ENCODE measurements around the gene ZNF581. TPM values are rescaled to one million over a fixed set of nuclear protein-coding genes. Genes with fewer than 3 reads are reported as not detected.

The ZNF581 gene
- total RNA-seq, 1 experiment from 2014 or later, result 37.1 TPM

DNA sequence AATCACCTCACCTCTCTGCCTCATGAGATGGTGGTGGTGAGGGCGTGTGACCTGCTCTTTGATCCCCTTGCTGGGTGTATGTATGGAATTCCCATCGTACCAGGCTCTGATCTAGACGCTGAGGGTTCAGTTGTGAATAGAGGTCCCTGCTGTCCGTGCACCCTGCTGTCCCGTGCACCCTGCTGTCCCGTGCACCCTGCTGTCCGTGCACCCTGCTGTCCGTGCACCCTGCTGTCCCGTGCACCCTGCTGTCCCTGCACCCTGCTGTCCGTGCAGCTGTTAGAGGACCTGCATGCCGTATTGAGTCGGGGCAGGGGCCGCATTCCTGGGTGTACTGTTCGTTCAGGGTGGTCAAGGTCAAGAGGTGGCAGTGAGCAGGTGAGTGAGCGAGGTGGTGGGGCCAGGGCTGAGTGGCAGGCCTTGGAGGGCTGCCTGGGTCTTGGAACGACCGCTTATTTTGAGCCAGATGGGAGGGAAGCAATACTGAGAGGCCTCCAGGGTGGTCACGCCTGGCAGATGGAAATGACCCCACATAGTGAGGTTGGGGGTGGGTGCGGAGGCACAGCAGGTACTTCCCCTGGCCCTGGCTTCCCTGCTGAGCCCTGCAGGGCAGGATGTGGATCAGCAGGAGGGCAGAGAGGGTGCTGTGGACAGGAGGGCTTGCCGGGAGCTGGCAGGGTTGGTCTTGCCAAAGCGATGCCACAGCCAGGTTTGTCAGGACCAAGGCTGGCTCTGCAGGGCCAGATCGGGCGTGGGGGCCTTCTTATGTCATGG, 27.0 kb downstream of the ZNF581 start:
- peaks cover 48% of the 10 kb centered on the region for H3K4me1 ChIP-seq (ENCODE audit: insufficient read depth, low read length, poor library complexity, severe bottlenecking)
- DNase-seq (ENCODE audit: low spot score), result peak; percentile 54
- no TSS peak for BruUV-seq (replicated peaks)
- no peak for TF ChIP-seq EZH2 (IDR thresholded peaks at IDR 0.05; ENCODE audit: borderline replicate concordance, low read depth, low read length, poor library complexity, severe bottlenecking)
- TF ChIP-seq, protein P1, sequence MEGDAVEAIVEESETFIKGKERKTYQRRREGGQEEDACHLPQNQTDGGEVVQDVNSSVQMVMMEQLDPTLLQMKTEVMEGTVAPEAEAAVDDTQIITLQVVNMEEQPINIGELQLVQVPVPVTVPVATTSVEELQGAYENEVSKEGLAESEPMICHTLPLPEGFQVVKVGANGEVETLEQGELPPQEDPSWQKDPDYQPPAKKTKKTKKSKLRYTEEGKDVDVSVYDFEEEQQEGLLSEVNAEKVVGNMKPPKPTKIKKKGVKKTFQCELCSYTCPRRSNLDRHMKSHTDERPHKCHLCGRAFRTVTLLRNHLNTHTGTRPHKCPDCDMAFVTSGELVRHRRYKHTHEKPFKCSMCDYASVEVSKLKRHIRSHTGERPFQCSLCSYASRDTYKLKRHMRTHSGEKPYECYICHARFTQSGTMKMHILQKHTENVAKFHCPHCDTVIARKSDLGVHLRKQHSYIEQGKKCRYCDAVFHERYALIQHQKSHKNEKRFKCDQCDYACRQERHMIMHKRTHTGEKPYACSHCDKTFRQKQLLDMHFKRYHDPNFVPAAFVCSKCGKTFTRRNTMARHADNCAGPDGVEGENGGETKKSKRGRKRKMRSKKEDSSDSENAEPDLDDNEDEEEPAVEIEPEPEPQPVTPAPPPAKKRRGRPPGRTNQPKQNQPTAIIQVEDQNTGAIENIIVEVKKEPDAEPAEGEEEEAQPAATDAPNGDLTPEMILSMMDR (conservative IDR thresholded peaks at IDR 0.05; ENCODE audit: low read depth, low read length), result no peak
- intact Hi-C loops (cut with micrococcal nuclease; ENCODE audit: unreplicated experiment), result loop anchor here (2.0 to 10.0 kb wide), 2 partner anchors 14 to 644 kb away; partner anchors contain the start of gene ZSCAN5A
- no peaks in the 10 kb centered on the region for H3K9me3 ChIP-seq (ENCODE audit: low read depth, low read length, poor library complexity, severe bottlenecking)
- ChIA-PET CTCF (interaction anchor here (1.2 to 2.3 kb wide), 2 partner anchors 16 to 38 kb away, joined by 3 to 7 read pairs; partner anchors contain the start of gene U2AF2), POLR2A (ENCODE audit: low non-redundant PET) (no interaction called here)
- peak overlapping the region; percentile 78 for H3K27ac ChIP-seq (ENCODE audit: low read depth, low read length, poor library complexity, severe bottlenecking)
- no peaks in the 10 kb centered on the region for H3K27me3 ChIP-seq (replicated peaks; ENCODE audit: insufficient read depth, low read depth, low read length, poor library complexity)
- peaks cover 55% of the 10 kb centered on the region for H3K36me3 ChIP-seq (ENCODE audit: insufficient read depth, low read length, poor library complexity, severe bottlenecking)
- H3K4me3 ChIP-seq (ENCODE audit: low read depth, low read length, poor library complexity, severe bottlenecking), result no peak overlapping the region

GRCh38 chr19:55671054-55671378, 27.6 kb downstream of the ZNF581 start:
- intact Hi-C loops (cut with micrococcal nuclease; ENCODE audit: unreplicated experiment), result loop anchor here (2.0 to 10.0 kb wide), 2 partner anchors 14 to 644 kb away; partner anchors contain the start of gene ZSCAN5A
- Histone ChIP-seq H3K9me3 (ENCODE audit: low read depth, low read length, poor library complexity, severe bottlenecking) (no peaks in the 10 kb centered on the region), H3K4me1 (ENCODE audit: insufficient read depth, low read length, poor library complexity, severe bottlenecking) (peaks cover 49% of the 10 kb centered on the region), H3K4me3 (ENCODE audit: low read depth, low read length, poor library complexity, severe bottlenecking) (no peak overlapping the region), H3K36me3 (ENCODE audit: insufficient read depth, low read length, poor library complexity, severe bottlenecking) (peaks cover 52% of the 10 kb centered on the region), H3K27ac (ENCODE audit: low read depth, low read length, poor library complexity, severe bottlenecking) (peak overlapping the region; percentile 78), H3K27me3 (replicated peaks; ENCODE audit: insufficient read depth, low read depth, low read length, poor library complexity) (no peaks in the 10 kb centered on the region)
- BruUV-seq (replicated peaks), result no TSS peak
- DNase-seq (ENCODE audit: low spot score), result no peak
- ChIA-PET CTCF (interaction anchor here (1.0 to 2.3 kb wide), 4 partner anchors 14 to 38 kb away, joined by 3 to 7 read pairs (median 6); partner anchors contain the start of gene U2AF2), POLR2A (ENCODE audit: low non-redundant PET) (no interaction called here)
- TF ChIP-seq EZH2 (IDR thresholded peaks at IDR 0.05; ENCODE audit: borderline replicate concordance, low read depth, low read length, poor library complexity, severe bottlenecking), result no peak
- TF ChIP-seq, protein P1 (conservative IDR thresholded peaks at IDR 0.05; ENCODE audit: low read depth, low read length), result no peak

GRCh38 chr19:55672418-55672817, 29.0 kb downstream of the ZNF581 start:
- H3K4me3 ChIP-seq (ENCODE audit: low read depth, low read length, poor library complexity, severe bottlenecking), result peak overlapping the region; percentile 26
- DNase-seq (ENCODE audit: low spot score), result peak; percentile 83
- no TSS peak for BruUV-seq (replicated peaks)
- TF ChIP-seq EZH2 (IDR thresholded peaks at IDR 0.05; ENCODE audit: borderline replicate concordance, low read depth, low read length, poor library complexity, severe bottlenecking), result no peak
- TF ChIP-seq, protein P1 (conservative IDR thresholded peaks at IDR 0.05; ENCODE audit: low read depth, low read length), result no peak
- POLR2A ChIA-PET (ENCODE audit: low non-redundant PET), result interaction anchor here (0.5 kb wide), 1 partner anchor 1193 kb away, joined by 3 read pairs; no protein-coding TSS in a partner anchor
- peaks cover 60% of the 10 kb centered on the region for H3K4me1 ChIP-seq (ENCODE audit: insufficient read depth, low read length, poor library complexity, severe bottlenecking)
- H3K36me3 ChIP-seq (ENCODE audit: insufficient read depth, low read length, poor library complexity, severe bottlenecking), result peaks cover 38% of the 10 kb centered on the region
- no peaks in the 10 kb centered on the region for H3K27me3 ChIP-seq (replicated peaks; ENCODE audit: insufficient read depth, low read depth, low read length, poor library complexity)
- H3K9me3 ChIP-seq (ENCODE audit: low read depth, low read length, poor library complexity, severe bottlenecking), result no peaks in the 10 kb centered on the region
- peak overlapping the region; percentile 78 for H3K27ac ChIP-seq (ENCODE audit: low read depth, low read length, poor library complexity, severe bottlenecking)
- CTCF ChIA-PET, result interaction anchor here (1.3 to 2.3 kb wide), 2 partner anchors 16 to 40 kb away, joined by 6 to 7 read pairs; no protein-coding TSS in a partner anchor
- intact Hi-C loops (cut with micrococcal nuclease; ENCODE audit: unreplicated experiment), result loop anchor here (10.0 kb wide), 1 partner anchor 642 kb away; the partner anchor contains the start of gene ZSCAN5A
